H9 (cell line): ENCODE measurements around the gene FASLG. TPM values are rescaled to one million over a fixed set of nuclear protein-coding genes. Genes with fewer than 3 reads are reported as not detected.

Source experiments
- DNase-seq: peaks from one replicate; pipeline ENCODE4 v3.0.0-alpha.2; 2017
- H2AFZ ChIP-seq: one replicate; pipeline ENCODE4 v1.6.1; 2013; ENCODE audit warnings: mild to moderate bottlenecking, low read length, control low read depth, moderate library complexity
- H2AK5ac ChIP-seq: 2 replicates; pipeline ENCODE4 v1.6.1; 2013; ENCODE audit warnings: low read length, control low read depth, mixed read lengths; ENCODE audit not compliant: insufficient read length
- H2BK120ac ChIP-seq: one replicate; pipeline ENCODE4 v1.6.1; 2013; ENCODE audit warnings: low read depth, mild to moderate bottlenecking, low read length, control low read depth, inconsistent platforms; ENCODE audit not compliant: poor library complexity, severe bottlenecking
- H2BK12ac ChIP-seq: 2 replicates; pipeline ENCODE4 v1.6.1; 2013; ENCODE audit warnings: low read length, control low read depth, mixed read lengths, low read depth; ENCODE audit not compliant: insufficient read length
- H2BK15ac ChIP-seq: 2 replicates; pipeline ENCODE4 v1.6.1; 2013; ENCODE audit warnings: low read depth, low read length, control low read depth
- H2BK20ac ChIP-seq: one replicate; pipeline ENCODE4 v1.6.1; 2013; ENCODE audit warnings: low read depth, mild to moderate bottlenecking, low read length, control low read depth, inconsistent platforms; ENCODE audit not compliant: poor library complexity, severe bottlenecking
- H2BK5ac ChIP-seq: 2 replicates; pipeline ENCODE4 v1.6.1; 2013; ENCODE audit warnings: low read length, control low read depth, mixed read lengths; ENCODE audit not compliant: insufficient read length
- H3K14ac ChIP-seq: 2 replicates; pipeline ENCODE4 v1.6.1; 2013; ENCODE audit warnings: low read length, control low read depth; ENCODE audit not compliant: insufficient read depth
- H3K18ac ChIP-seq: 2 replicates; pipeline ENCODE4 v1.6.1; 2013; ENCODE audit warnings: low read depth, mild to moderate bottlenecking, mixed read lengths, low read length, control low read depth; ENCODE audit not compliant: insufficient read length
- H3K23ac ChIP-seq: 2 replicates; pipeline ENCODE4 v1.6.1; 2013; ENCODE audit warnings: low read length, control low read depth, mixed read lengths, low read depth; ENCODE audit not compliant: insufficient read length
- H3K23me2 ChIP-seq: 2 replicates; pipeline ENCODE4 v1.6.1; 2013; ENCODE audit warnings: low read depth, mild to moderate bottlenecking, mixed read lengths, low read length, control low read depth; ENCODE audit not compliant: insufficient read length, poor library complexity, severe bottlenecking
- H3K27ac ChIP-seq: 2 replicates; pipeline ENCODE4 v1.5.1; 2013; ENCODE audit warnings: low read length, control low read depth, mixed read lengths, low read depth; ENCODE audit not compliant: insufficient read length
- H3K27me3 ChIP-seq: 2 replicates; pipeline ENCODE4 v1.6.1; 2013; ENCODE audit warnings: low read length, control low read depth, inconsistent platforms; ENCODE audit not compliant: insufficient read depth
- H3K4ac ChIP-seq: 2 replicates; pipeline ENCODE4 v1.6.1; 2013; ENCODE audit warnings: low read depth, mild to moderate bottlenecking, control low read depth, inconsistent platforms, low read length, moderate library complexity
- H3K4me1 ChIP-seq: 2 replicates; pipeline ENCODE4 v1.6.1; 2013; ENCODE audit warnings: low read length, control low read depth, inconsistent platforms; ENCODE audit not compliant: insufficient read depth
- H3K4me2 ChIP-seq: 2 replicates; pipeline ENCODE4 v1.6.1; 2013; ENCODE audit warnings: low read length, control low read depth, mixed read lengths; ENCODE audit not compliant: insufficient read length, insufficient read depth
- H3K56ac ChIP-seq: 2 replicates; pipeline ENCODE4 v1.6.1; 2013; ENCODE audit warnings: low read depth, mild to moderate bottlenecking, mixed read lengths, low read length, control low read depth; ENCODE audit not compliant: insufficient read length
- H3K79me1 ChIP-seq: 2 replicates; pipeline ENCODE4 v1.6.1; 2013; ENCODE audit warnings: low read depth, mild to moderate bottlenecking, moderate library complexity, low read length, control low read depth, inconsistent platforms; ENCODE audit not compliant: insufficient read depth, poor library complexity, severe bottlenecking
- H3K79me2 ChIP-seq: 2 replicates; pipeline ENCODE4 v1.6.1; 2013; ENCODE audit warnings: low read length, control low read depth, inconsistent platforms; ENCODE audit not compliant: insufficient read depth
- H3K9ac ChIP-seq: 2 replicates; pipeline ENCODE4 v1.6.1; 2013; ENCODE audit warnings: low read length, control low read depth, mixed read lengths; ENCODE audit not compliant: insufficient read length; ENCODE audit errors: extremely low read depth
- H3K9me3 ChIP-seq: one replicate; pipeline ENCODE4 v1.6.1; 2013; ENCODE audit warnings: low read depth, low read length, inconsistent platforms; ENCODE audit not compliant: control insufficient read depth
- H3T11ph ChIP-seq: one replicate; pipeline ENCODE4 v1.6.1; 2013; ENCODE audit warnings: mild to moderate bottlenecking, low read length, control low read depth, inconsistent platforms
- H4K20me1 ChIP-seq: one replicate; pipeline ENCODE4 v1.6.1; 2013; ENCODE audit not compliant: control insufficient read depth, insufficient read length, insufficient read depth
- H4K5ac ChIP-seq: 2 replicates; pipeline ENCODE4 v1.6.1; 2013; ENCODE audit warnings: low read depth, mild to moderate bottlenecking, mixed read lengths, low read length, control low read depth; ENCODE audit not compliant: insufficient read length
- H4K8ac ChIP-seq: replicated peaks from 2 replicates; pipeline ENCODE4 v1.6.1; 2013; ENCODE audit warnings: low read length, control low read depth, mixed read lengths, low read depth; ENCODE audit not compliant: insufficient read length
- H4K91ac ChIP-seq: 2 replicates; pipeline ENCODE4 v1.6.1; 2013; ENCODE audit warnings: low read depth, mild to moderate bottlenecking, moderate library complexity, mixed read lengths, low read length, control low read depth; ENCODE audit not compliant: insufficient read length
- H3K27ac Mint-ChIP-seq, 3 experiments: 2 replicates in 2 of 3; 3 replicates in 1 of 3; pipeline ENCODE4 v1.8.0; 2020 to 2021; ENCODE audit warnings: mixed read lengths in 3 of 3, mild to moderate bottlenecking in 1 of 3, moderate library complexity in 1 of 3
- H3K27me3 Mint-ChIP-seq: 2 replicates; pipeline ENCODE4 v1.8.0; 2021; ENCODE audit warnings: low read depth, mild to moderate bottlenecking, moderate library complexity, mixed read lengths
- H3K36me3 Mint-ChIP-seq, 3 experiments: 2 replicates in 2 of 3; 3 replicates in 1 of 3; pipeline ENCODE4 v1.8.0; 2020 to 2021; ENCODE audit warnings: low read depth in 3 of 3, mixed read lengths in 3 of 3; ENCODE audit not compliant: insufficient read depth in 1 of 3
- H3K4me1 Mint-ChIP-seq, 2 experiments: 2 replicates each; pipeline ENCODE4 v1.8.0; 2020; ENCODE audit warnings: mixed read lengths in 2 of 2
- H3K4me3 Mint-ChIP-seq, 2 experiments: 2 replicates in 1 of 2; 3 replicates in 1 of 2; pipeline ENCODE4 v1.8.0; 2020 to 2021; ENCODE audit warnings: mild to moderate bottlenecking in 2 of 2, mixed read lengths in 2 of 2, moderate library complexity in 1 of 2
- H3K9me3 Mint-ChIP-seq, 2 experiments: 2 replicates in 1 of 2; 3 replicates in 1 of 2; pipeline ENCODE4 v1.8.0; 2020; ENCODE audit warnings: mild to moderate bottlenecking in 2 of 2, mixed read lengths in 2 of 2, moderate library complexity in 1 of 2
- CTCF ChIP-seq: fragments of 200-600 bp; sonication (generic); conservative IDR thresholded peaks from 3 replicates; pipeline ENCODE4 v1.8.0; 2021; ENCODE audit warnings: antibody characterized with exemption, mild to moderate bottlenecking
- WGBS: extraction: QIAGEN DNeasy Blood & Tissue Kit; methylation state at CpG from one replicate; pipeline ENCODE4 v1.1.7; 2013; ENCODE audit warnings: missing lambda C conversion rate, low lambda C conversion rate, mixed read lengths; ENCODE audit not compliant: insufficient read length; ENCODE audit errors: extremely low coverage; 5-methylcytosine and 5-hydroxymethylcytosine counted together
- total RNA-seq: library from RNA; stranded (reverse); gene quantifications from 2 replicates; pipeline ENCODE4 v1.2.1, GENCODE V29; 2021

Gene FASLG
- total RNA-seq, 1 experiment from 2014 or later, result not detected

- no peak overlapping the region for H3K27ac ChIP-seq
- no peak overlapping the region for H3K4me3 Mint-ChIP-seq
- no peak for TF ChIP-seq CTCF
Observed at GRCh38 chr1:172704001-172704400, 45.1 kb downstream of the FASLG start.

More at GRCh38 chr1:172704001-172704400, 45.1 kb downstream of the FASLG start:
- no CpG with 5 or more reads among the region's 1 CpG for WGBS
- H3K23ac ChIP-seq, result no peak overlapping the region
- no peak overlapping the region for H2BK15ac ChIP-seq
- no peaks in the 10 kb centered on the region for H4K20me1 ChIP-seq
- H2BK12ac ChIP-seq, result no peak overlapping the region
- H3K27ac Mint-ChIP-seq, result peak overlapping the region in 1 of 3 experiments; percentile 17; a peak in 1 of 7 replicates
- no peak overlapping the region for H3K9ac ChIP-seq
- no peaks in the 10 kb centered on the region for H3K79me1 ChIP-seq
- H3K14ac ChIP-seq, result no peak overlapping the region
- no peaks in the 10 kb centered on the region for H3K79me2 ChIP-seq
- H3K56ac ChIP-seq, result no peak overlapping the region
- no peak overlapping the region for H4K8ac ChIP-seq
- H3K18ac ChIP-seq, result no peak overlapping the region
- no peaks in the 10 kb centered on the region for H3K9me3 ChIP-seq
- no peak overlapping the region for H4K5ac ChIP-seq
- peaks cover 0 to 4% (median 0%) of the 10 kb centered on the region in 3 experiments; a peak in 2 of 7 replicates for H3K36me3 Mint-ChIP-seq
- no peak overlapping the region for H4K91ac ChIP-seq
- H3K9me3 Mint-ChIP-seq, result no peaks in the 10 kb centered on the region
- H3K4me1 Mint-ChIP-seq, result peaks cover 12 to 25% of the 10 kb centered on the region in 2 experiments; a peak in 2 of 4 replicates
- H2AFZ ChIP-seq, result no peak overlapping the region
- no peak overlapping the region for H3T11ph ChIP-seq
- no peak for DNase-seq
- no peaks in the 10 kb centered on the region for H3K23me2 ChIP-seq
- H2BK120ac ChIP-seq, result no peak overlapping the region
- no peak overlapping the region for H2AK5ac ChIP-seq
- no peak overlapping the region for H2BK5ac ChIP-seq
- H3K27me3 Mint-ChIP-seq, result no peaks in the 10 kb centered on the region
- no peak overlapping the region for H3K4me2 ChIP-seq
- no peak overlapping the region for H2BK20ac ChIP-seq
- no peaks in the 10 kb centered on the region for H3K27me3 ChIP-seq
- peaks cover 3% of the 10 kb centered on the region; the same call in 1 of the 2 replicates for H3K4me1 ChIP-seq
- no peak overlapping the region for H3K4ac ChIP-seq
